DOHH2 (cell line): Measurements from ENCODE around the gene CTBP1.

Experiments used
- H3F3A ChIP-seq: fragments of 200-600 bp; sonication (generic), shearing (Covaris generic); 2 replicates; pipeline ENCODE4 v1.6.0; 2016; ENCODE audit warnings: antibody characterized with exemption, mild to moderate bottlenecking; ENCODE audit not compliant: control insufficient read depth, insufficient read depth
- H3K27ac ChIP-seq: fragments of 200-600 bp; sonication (generic); 2 replicates; pipeline ENCODE4 v1.5.1; 2014; ENCODE audit warnings: low read depth, mild to moderate bottlenecking, low read length, moderate library complexity
- H3K27me3 ChIP-seq: fragments of 200-600 bp; sonication (generic); 2 replicates; pipeline ENCODE4 v1.6.1; 2014; ENCODE audit warnings: mild to moderate bottlenecking, low read length, mixed read lengths; ENCODE audit not compliant: control insufficient read depth
- H3K36me3 ChIP-seq: fragments of 200-600 bp; sonication (generic); 2 replicates; pipeline ENCODE4 v1.6.1; 2014; ENCODE audit warnings: mild to moderate bottlenecking, low read length, moderate library complexity, mixed read lengths; ENCODE audit not compliant: control insufficient read depth
- H3K4me1 ChIP-seq: fragments of 200-600 bp; sonication (generic); 2 replicates; pipeline ENCODE4 v1.6.1; 2014; ENCODE audit warnings: mild to moderate bottlenecking, low read length, mixed read lengths; ENCODE audit not compliant: control insufficient read depth
- H3K4me2 ChIP-seq: fragments of 200-600 bp; sonication (generic); 2 replicates; pipeline ENCODE4 v1.6.0; 2014; ENCODE audit warnings: mild to moderate bottlenecking, low read length, moderate library complexity
- H3K4me3 ChIP-seq: fragments of 200-600 bp; sonication (generic); 2 replicates; pipeline ENCODE4 v1.5.1; 2014; ENCODE audit warnings: mild to moderate bottlenecking, low read length, mixed read lengths
- H3K79me2 ChIP-seq: fragments of 200-600 bp; sonication (generic); 2 replicates; pipeline ENCODE4 v1.6.1; 2014; ENCODE audit warnings: mild to moderate bottlenecking, low read length, mixed read lengths; ENCODE audit not compliant: control insufficient read depth
- H3K9me2 ChIP-seq: fragments of 200-600 bp; sonication (generic); replicated peaks from 2 replicates; pipeline ENCODE4 v1.6.1; 2014; ENCODE audit warnings: mild to moderate bottlenecking, low read length, mixed read lengths; ENCODE audit not compliant: control insufficient read depth
- H3K9me3 ChIP-seq: fragments of 200-600 bp; sonication (generic); 2 replicates; pipeline ENCODE4 v1.6.1; 2014; ENCODE audit warnings: antibody characterized with exemption, low read length, mixed read lengths; ENCODE audit not compliant: control insufficient read depth, insufficient read depth
- H4K20me1 ChIP-seq: fragments of 200-600 bp; sonication (generic); 2 replicates; pipeline ENCODE4 v1.6.0; 2014; ENCODE audit warnings: low read depth, mild to moderate bottlenecking, antibody characterized with exemption, low read length, moderate library complexity; ENCODE audit not compliant: control insufficient read depth, insufficient read depth
- CTCF ChIP-seq: fragments of 200-600 bp; sonication (generic); IDR thresholded peaks from one replicate; pipeline ENCODE4 v1.5.1; 2014; ENCODE audit warnings: antibody characterized with exemption, mild to moderate bottlenecking, low read depth, low read length; ENCODE audit not compliant: poor library complexity, severe bottlenecking
- EZH2phosphoT487 ChIP-seq: fragments of 200-600 bp; sonication (generic); IDR thresholded peaks from 2 replicates; pipeline ENCODE4 v1.6.1; 2017; ENCODE audit warnings: borderline replicate concordance, mild to moderate bottlenecking, antibody characterized with exemption, low read length, moderate library complexity, mixed read lengths

The CTBP1 gene

GRCh38 chr4:1252928-1253492 is 4.1 kb upstream of the CTBP1 start:
- Histone ChIP-seq H4K20me1 (no peaks in the 10 kb centered on the region), H3K4me2 (no peak overlapping the region), H3K27me3 (no peaks in the 10 kb centered on the region), H3F3A (no peaks in the 10 kb centered on the region), H3K4me1 (peaks cover 21% of the 10 kb centered on the region), H3K36me3 (peaks cover 40% of the 10 kb centered on the region), H3K79me2 (peaks cover 29% of the 10 kb centered on the region), H3K9me2 (no peaks in the 10 kb centered on the region), H3K27ac (no peak overlapping the region), H3K9me3 (peaks cover 36% of the 10 kb centered on the region), H3K4me3 (no peak overlapping the region)
- TF ChIP-seq CTCF (no peak), EZH2phosphoT487 (no peak)

- peaks cover 31% of the 10 kb centered on the region; the same call in 1 of the 2 replicates for H3K9me3 ChIP-seq
- H3F3A ChIP-seq = no peaks in the 10 kb centered on the region
- H3K27ac ChIP-seq = no peak overlapping the region
- H3K36me3 ChIP-seq = peaks cover 52% of the 10 kb centered on the region
- TF ChIP-seq EZH2phosphoT487 = no peak
- no peak for TF ChIP-seq CTCF
- H3K79me2 ChIP-seq = peaks cover 42% of the 10 kb centered on the region
- H3K27me3 ChIP-seq = no peaks in the 10 kb centered on the region
- peaks cover 4% of the 10 kb centered on the region for H4K20me1 ChIP-seq
- H3K4me1 ChIP-seq = peaks cover 28% of the 10 kb centered on the region
- H3K9me2 ChIP-seq = no peaks in the 10 kb centered on the region
- H3K4me2 ChIP-seq = no peak overlapping the region
- no peak overlapping the region for H3K4me3 ChIP-seq
Measured at GRCh38 chr4:1251773-1252066, 2.8 kb upstream of the CTBP1 start.

- Histone ChIP-seq H3K9me2 (no peaks in the 10 kb centered on the region), H3K9me3 (peaks cover 31% of the 10 kb centered on the region; the same call in 1 of the 2 replicates), H4K20me1 (peaks cover 10% of the 10 kb centered on the region), H3K79me2 (peaks cover 47% of the 10 kb centered on the region), H3K36me3 (peaks cover 58% of the 10 kb centered on the region), H3K4me2 (no peak overlapping the region), H3K27me3 (no peaks in the 10 kb centered on the region), H3K4me1 (peaks cover 34% of the 10 kb centered on the region), H3K27ac (no peak overlapping the region), H3F3A (no peaks in the 10 kb centered on the region), H3K4me3 (no peak overlapping the region)
- no peak for TF ChIP-seq CTCF
- TF ChIP-seq EZH2phosphoT487 = no peak
Measured at GRCh38 chr4:1250921-1251772, 2.2 kb upstream of the CTBP1 start.
